Peyer's patch (tissue), 4 donors: Measurements from ENCODE around the gene MED20. TPM values are rescaled to one million over a fixed set of nuclear protein-coding genes. Genes with fewer than 3 reads are reported as not detected.

Source experiments
- DNase-seq, 3 donors: peaks; one replicate each; pipeline ENCODE4 v3.0.0-alpha.2; 2017 to 2019
- H3K27ac ChIP-seq, 4 donors: fragments of 200-600 bp; sonication (generic); one replicate each; pipeline ENCODE4 v1.5.1; 2016 to 2019
- H3K27me3 ChIP-seq, 2 donors: fragments of 200-600 bp; sonication (generic); one replicate each; pipeline ENCODE4 v1.5.1; 2019
- H3K36me3 ChIP-seq, 3 donors: fragments of 200-600 bp; sonication (generic); one replicate each; pipeline ENCODE4 v1.5.1; 2016 to 2019
- H3K4me1 ChIP-seq, 4 donors: fragments of 200-600 bp; sonication (generic); one replicate each; pipeline ENCODE4 v1.5.1; 2016 to 2019
- H3K4me3 ChIP-seq, 4 donors: fragments of 200-600 bp; sonication (generic); 1 replicate in 3 of 4; 2 replicates in 1 of 4; pipeline ENCODE4 v1.5.1; 2016 to 2019; ENCODE audit warnings: mild to moderate bottlenecking in 1 of 4
- H3K9me3 ChIP-seq, 4 donors: fragments of 200-600 bp; sonication (generic); one replicate each; pipeline ENCODE4 v1.5.1; 2016 to 2019; ENCODE audit warnings: mild to moderate bottlenecking in 1 of 4
- CTCF ChIP-seq, 6 experiments: fragments of 450-650 bp in 4 of 6; fragments of 200-600 bp in 2 of 6; sonication (generic) in 1 of 6; IDR thresholded peaks; one replicate each; pipeline ENCODE4 v1.5.1; 2017 to 2019; ENCODE audit warnings: antibody characterized with exemption in 6 of 6, mild to moderate bottlenecking in 3 of 6, moderate library complexity in 1 of 6
- POLR2A ChIP-seq, 2 donors: fragments of 450-650 bp; IDR thresholded peaks; one replicate each; pipeline ENCODE4 v1.5.1; 2017; ENCODE audit warnings: antibody characterized with exemption in 2 of 2, mild to moderate bottlenecking in 2 of 2, moderate library complexity in 2 of 2
- small RNA-seq, 2 donors: library from RNA; depleted of rRNA; stranded (forward); fragments of <200 nt; gene quantifications; one replicate each; pipeline ENCODE3, GENCODE V24; 2016
- total RNA-seq, 4 donors: library from RNA; depleted of rRNA; stranded (reverse); fragments of >200 nt; gene quantifications; one replicate each; pipeline ENCODE4 v1.1.0, GENCODE V29; 2016

MED20 gene
- total RNA-seq, 4 donors from 2014 or later: 6.6 to 24.3 (median 18.0) TPM

- Histone ChIP-seq H3K4me3 (no peak overlapping the region), H3K36me3 (no peaks in the 10 kb centered on the region), H3K9me3 (no peaks in the 10 kb centered on the region), H3K27ac (no peak overlapping the region), H3K4me1 (no peaks in the 10 kb centered on the region), H3K27me3 (no peaks in the 10 kb centered on the region)
- DNase-seq: no peak
- TF ChIP-seq CTCF (IDR thresholded peaks at IDR 0.05) (no peak), POLR2A (IDR thresholded peaks at IDR 0.05) (no peak)
Measured at GRCh38 chr6:41872147-41872546, 48.8 kb downstream of the MED20 start.

- Histone ChIP-seq H3K27ac (no peak overlapping the region), H3K4me1 (no peaks in the 10 kb centered on the region), H3K9me3 (no peaks in the 10 kb centered on the region), H3K4me3 (no peak overlapping the region), H3K27me3 (no peaks in the 10 kb centered on the region), H3K36me3 (no peaks in the 10 kb centered on the region)
- TF ChIP-seq CTCF (IDR thresholded peaks at IDR 0.05) (no peak), POLR2A (IDR thresholded peaks at IDR 0.05) (no peak)
- DNase-seq: no peak
Measured at GRCh38 chr6:41871691-41872090, 49.2 kb downstream of the MED20 start.

- Histone ChIP-seq H3K4me1 (no peaks in the 10 kb centered on the region), H3K9me3 (no peaks in the 10 kb centered on the region), H3K27me3 (no peaks in the 10 kb centered on the region), H3K36me3 (no peaks in the 10 kb centered on the region), H3K4me3 (no peak overlapping the region), H3K27ac (no peak overlapping the region)
- no peak for DNase-seq
- TF ChIP-seq POLR2A (IDR thresholded peaks at IDR 0.05) (no peak), CTCF (IDR thresholded peaks at IDR 0.05) (no peak)
Measured at GRCh38 chr6:41859356-41859755, 61.6 kb downstream of the MED20 start.

GRCh38 chr6:41858703-41859102 lies 62.2 kb downstream of the MED20 start:
- Histone ChIP-seq H3K4me1 (no peaks in the 10 kb centered on the region), H3K4me3 (no peak overlapping the region)
- TF ChIP-seq POLR2A (IDR thresholded peaks at IDR 0.05) (no peak), CTCF (IDR thresholded peaks at IDR 0.05) (no peak)

More at GRCh38 chr6:41858703-41859102, 62.2 kb downstream of the MED20 start:
- no peak for DNase-seq
- Histone ChIP-seq H3K9me3 (no peaks in the 10 kb centered on the region), H3K27me3 (no peaks in the 10 kb centered on the region), H3K27ac (no peak overlapping the region), H3K36me3 (no peaks in the 10 kb centered on the region)

Small RNAs within 50 kb of the gene (small RNA-seq; reads per million reads assigned to genes)
- 0 reads per million in 2 donors for gene RF00019

Other genes starting within 250 kb of the MED20 start
- gene TFEB, start 185.5 kb downstream of the MED20 start, total RNA-seq: 10 to 100 TPM; 17.6 to 47.9 (median 22.9) TPM
- gene PGC, start 173.7 kb downstream of the MED20 start, total RNA-seq: not detected
- 1 to 10 TPM; 3.5 to 8.3 (median 6.5) TPM for gene FRS3, start 141.2 kb downstream of the MED20 start, total RNA-seq
- 10 to 100 TPM in 3 of 4 donors, 1 to 10 TPM in 1; 3.8 to 23.4 (median 16.8) TPM for gene PRICKLE4, start 140.4 kb downstream of the MED20 start, total RNA-seq
- gene TOMM6, start 133.4 kb downstream of the MED20 start, total RNA-seq: 10 to 100 TPM; 36.7 to 72.6 (median 62.4) TPM
- gene USP49, start 25.8 kb downstream of the MED20 start, total RNA-seq: 1 to 10 TPM; 2.1 to 8.6 (median 4.7) TPM
- 10 to 100 TPM in 1 of 4 donors, 1 to 10 TPM in 3; 4.4 to 12.4 (median 6.1) TPM for gene BYSL, start 360 bp upstream of the MED20 start, total RNA-seq
- 100 to 1,000 TPM in 1 of 4 donors, 10 to 100 TPM in 3; 49.2 to 267 (median 60.1) TPM for gene CCND3, start 20.7 kb upstream of the MED20 start, total RNA-seq
- 10 to 100 TPM; 24.5 to 37.6 (median 24.6) TPM for gene TAF8, start 129.4 kb upstream of the MED20 start, total RNA-seq
- 100 to 1,000 TPM in 1 of 4 donors, 10 to 100 TPM in 3; 47.9 to 106 (median 95.9) TPM for gene C6orf132, start 221.5 kb upstream of the MED20 start, total RNA-seq